K562 (cell line): ENCODE data around the gene THEM4.

Experiments
- CTCF ChIP-seq, 3 experiments: IDR thresholded peaks in 2 of 3; conservative IDR thresholded peaks in 1 of 3; 2 replicates each; pipeline ENCODE4 v1.5.1; 2011 to 2012; ENCODE audit warnings: low read length in 3 of 3, mild to moderate bottlenecking in 3 of 3, control low read depth in 2 of 3, improper control_type of control experiment in 1 of 3, inconsistent platforms in 1 of 3, low read depth in 1 of 3, mixed read lengths in 1 of 3, moderate library complexity in 1 of 3; ENCODE audit not compliant: insufficient read depth in 2 of 3
- JUND ChIP-seq, 2 experiments: IDR thresholded peaks; 2 replicates in 1 of 2; 3 replicates in 1 of 2; pipeline ENCODE4 v1.6.1; 2011; ENCODE audit warnings: borderline replicate concordance in 2 of 2, low read depth in 2 of 2, low read length in 2 of 2, improper control_type of control experiment in 1 of 2, missing biosample characterization in 1 of 2, missing genetic modification characterization in 1 of 2, missing genetic modification reagents in 1 of 2
- MYNN ChIP-seq, 2 experiments: sonication (generic); formaldehyde crosslinking in 1 of 2; IDR thresholded peaks; 2 replicates each; pipeline versions ENCODE4 v1.5.0 to v1.6.1; 2016 to 2020; ENCODE audit warnings: antibody characterized with exemption in 1 of 2, missing genetic modification reagents in 1 of 2
- RB1 ChIP-seq: fragments of 450-650 bp; IDR thresholded peaks from 2 replicates; pipeline ENCODE4 v1.6.1; 2017; ENCODE audit warnings: low read depth, mild to moderate bottlenecking
- RNF2 ChIP-seq: sonication (generic); IDR thresholded peaks from 2 replicates; pipeline ENCODE4 v1.6.1; 2016

GRCh38 chr1:151939141-151939540 lies 29.8 kb upstream of the THEM4 start:
- TF ChIP-seq RB1 (no peak), RNF2 (no peak), JUND (IDR thresholded peaks at IDR 0.05; ENCODE audit: borderline replicate concordance, low read depth, low read length) (no peak), JUND (tag; IDR thresholded peaks at IDR 0.05; ENCODE audit: borderline replicate concordance, low read depth, low read length) (no peak), CTCF (IDR thresholded peaks at IDR 0.05 in 2 of 3, conservative IDR thresholded peaks at IDR 0.05 in 1 of 3; ENCODE audit: insufficient read depth in 2 of 3, low read depth in 1 of 3, low read length in 3 of 3) (no peak), MYNN (IDR thresholded peaks at IDR 0.05) (no peak), MYNN (CRISPR knock-in tag; IDR thresholded peaks at IDR 0.05) (no peak)
